Activated CD4-positive, alpha-beta T cell treated with anti-CD3 and anti-CD28 coated beads for 36 hours (primary cell): ENCODE measurements around the gene SLC10A7. TPM values are rescaled to one million over a fixed set of nuclear protein-coding genes. Genes with fewer than 3 reads are reported as not detected.

Experiments used
- ATAC-seq: fragments of 200-7000 bp; cut with Tn5 transposase; one replicate; pipeline ENCODE4 v1.10.0; 2021; ENCODE audit warnings: mild to moderate bottlenecking, moderate library complexity
- CTCF ChIA-PET: fragments of 350-600 bp; sonication (Branson Sonifier 250); formaldehyde crosslinking; loops from one replicate; lab custom pipeline; 2021; ENCODE audit warnings: antibody characterized with exemption; lab: Charles Lee
- POLR2A ChIA-PET: fragments of 350-600 bp; sonication (Branson Sonifier 250); formaldehyde crosslinking; loops from one replicate; lab custom pipeline; 2021; ENCODE audit warnings: antibody characterized with exemption, inconsistent platforms; lab: Charles Lee
- DNase-seq: peaks from one replicate; pipeline ENCODE4 v3.0.0-alpha.2; 2020
- H3K27ac Mint-ChIP-seq: one replicate; pipeline ENCODE4 v1.8.0; 2021; ENCODE audit warnings: mixed read lengths
- H3K27me3 Mint-ChIP-seq: one replicate; pipeline ENCODE4 v1.8.0; 2021; ENCODE audit warnings: mixed read lengths
- H3K36me3 Mint-ChIP-seq: one replicate; pipeline ENCODE4 v1.8.0; 2021; ENCODE audit warnings: low read depth, mixed read lengths
- H3K4me1 Mint-ChIP-seq: one replicate; pipeline ENCODE4 v1.8.0; 2021; ENCODE audit warnings: mixed read lengths
- H3K4me3 Mint-ChIP-seq: one replicate; pipeline ENCODE4 v1.8.0; 2021; ENCODE audit warnings: mild to moderate bottlenecking, moderate library complexity, mixed read lengths
- H3K9me3 Mint-ChIP-seq: one replicate; pipeline ENCODE4 v1.8.0; 2021; ENCODE audit warnings: low read depth, mixed read lengths
- intact Hi-C, 2 experiments: fragments of 100-400 bp; cut with DNase I in 1 of 2; cut with micrococcal nuclease in 1 of 2; formaldehyde crosslinking; loops; one replicate each; pipeline versions ENCODE4 v1.14.2 to v1.15.1; 2022 to 2024; cut with DNase I, micrococcal nuclease
- microRNA-seq: library from miRNA; unstranded; fragments of <30 nt; microRNA quantifications from one replicate; pipeline ENCODE4 v1.2.0, GENCODE V29; 2021; ENCODE audit warnings: borderline replicate concordance
- total RNA-seq, 2 experiments: library from RNA; stranded (reverse); gene quantifications; one replicate each; pipeline ENCODE4 v1.2.3, GENCODE V29; 2021

The SLC10A7 gene
- total RNA-seq, 2 experiments from 2014 or later = 16.5 to 19.2 TPM

DNA sequence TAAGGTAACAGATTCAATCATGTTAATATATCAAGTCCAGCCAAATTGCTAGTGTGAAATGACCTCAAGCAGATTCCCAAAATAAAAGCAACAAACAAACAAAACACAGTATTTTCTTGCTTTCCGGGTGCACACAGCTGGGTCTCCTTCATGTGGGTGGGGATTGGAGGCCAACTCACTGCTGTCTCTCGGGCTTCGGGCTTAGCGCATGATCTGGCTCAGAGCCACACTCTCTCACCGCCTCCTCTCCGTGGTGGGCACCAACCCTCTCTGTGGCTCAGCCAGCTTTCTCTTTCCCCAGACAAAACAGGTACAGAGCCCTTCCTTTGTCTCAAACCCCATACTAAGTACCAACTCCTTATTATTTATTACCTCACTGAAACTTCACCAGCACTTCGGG, 310.3 kb downstream of the SLC10A7 start:
- H3K36me3 Mint-ChIP-seq = no peaks in the 10 kb centered on the region

DNA sequence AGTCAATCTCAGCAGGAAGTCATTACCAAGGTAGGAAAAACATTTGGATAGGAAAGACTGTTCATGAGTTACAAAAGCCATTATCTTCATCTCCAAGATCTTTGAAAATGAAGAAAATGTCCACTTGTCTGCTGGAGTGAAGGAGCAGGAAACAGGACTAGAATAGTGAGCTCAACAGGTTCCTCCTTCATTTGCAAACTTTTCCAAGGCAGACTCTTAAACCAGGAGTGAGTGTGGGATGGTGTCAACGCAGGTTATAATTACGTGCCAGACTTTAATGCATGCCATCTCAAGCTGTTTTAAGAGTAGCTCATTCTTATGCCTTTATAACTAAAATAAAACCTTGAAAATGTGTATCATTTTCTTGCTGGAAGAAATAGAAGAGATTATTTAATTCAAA, 310.9 kb downstream of the SLC10A7 start:
- Mint-ChIP-seq H3K4me1 (no peaks in the 10 kb centered on the region), H3K9me3 (no peaks in the 10 kb centered on the region), H3K27ac (no peak overlapping the region), H3K36me3 (no peaks in the 10 kb centered on the region), H3K27me3 (no peaks in the 10 kb centered on the region), H3K4me3 (no peak overlapping the region)
- no peak for ATAC-seq
- no peak for DNase-seq
- ChIA-PET CTCF (no interaction called here), POLR2A (no interaction called here)
- intact Hi-C loops = no loop called here

More for the DNA sequence above, 310.3 kb downstream of the SLC10A7 start:
- Mint-ChIP-seq H3K9me3 (no peaks in the 10 kb centered on the region), H3K27ac (no peak overlapping the region), H3K27me3 (no peaks in the 10 kb centered on the region), H3K4me3 (no peak overlapping the region), H3K4me1 (no peaks in the 10 kb centered on the region)
- no peak for DNase-seq
- intact Hi-C loops = no loop called here
- ChIA-PET CTCF (interaction anchor here (0.5 to 0.8 kb wide), 2 partner anchors 9 to 48 kb away, joined by 3 read pairs; no protein-coding TSS in a partner anchor), POLR2A (no interaction called here)
- ATAC-seq = no peak

DNA sequence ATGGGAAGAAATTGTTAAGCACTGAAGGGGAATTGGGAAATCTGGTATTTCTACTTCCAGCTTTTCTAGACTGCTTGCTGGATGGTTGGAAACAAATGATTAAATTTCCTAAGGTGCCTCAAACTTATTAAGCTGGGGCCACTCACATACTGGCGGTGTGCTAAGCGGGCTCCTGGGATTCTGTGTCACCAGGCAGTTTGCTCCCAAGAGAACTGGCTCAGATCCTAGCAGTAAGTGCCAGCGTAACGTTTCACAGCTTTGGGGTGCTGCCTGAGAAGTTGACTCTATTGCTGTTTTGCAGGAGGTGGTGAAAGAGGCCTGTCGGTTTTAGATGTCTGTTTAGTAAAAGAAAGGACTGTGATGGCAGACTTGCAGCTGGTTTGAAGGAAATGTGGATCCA, 314.3 kb downstream of the SLC10A7 start:
- POLR2A ChIA-PET = no interaction called here
- Mint-ChIP-seq H3K27me3 (no peaks in the 10 kb centered on the region), H3K4me3 (no peak overlapping the region), H3K4me1 (no peaks in the 10 kb centered on the region), H3K9me3 (no peaks in the 10 kb centered on the region), H3K36me3 (peaks cover 17% of the 10 kb centered on the region), H3K27ac (no peak overlapping the region)
- no peak for DNase-seq
- no peak for ATAC-seq
- CTCF ChIA-PET = no interaction called here
- intact Hi-C loops = no loop called here

Small RNAs within 50 kb of the gene (microRNA-seq; reads per million reads assigned to microRNA genes)
- not detected for gene MIR7849

Other genes starting within 250 kb of the SLC10A7 start
- gene POU4F2, start 117.0 kb upstream of the SLC10A7 start, total RNA-seq = not detected